Testis (tissue), 2 donors: Measurements from ENCODE around the gene TMEM178B.

Experiments used
- CTCF ChIP-seq, 3 experiments: fragments of 450-650 bp in 2 of 3; fragments of 200-600 bp in 1 of 3; sonication (generic) in 1 of 3; IDR thresholded peaks; one replicate each; pipeline ENCODE4 v1.5.1; 2016 to 2019; ENCODE audit warnings: antibody characterized with exemption in 3 of 3, mild to moderate bottlenecking in 2 of 3, moderate library complexity in 1 of 3
- POLR2A ChIP-seq: fragments of 450-650 bp; IDR thresholded peaks from one replicate; pipeline ENCODE4 v1.6.1; 2017; ENCODE audit warnings: antibody characterized with exemption, mild to moderate bottlenecking, moderate library complexity

- TF ChIP-seq CTCF (IDR thresholded peaks at IDR 0.05) (no peak), POLR2A (no peak)
These were observed 250.0 kb downstream of the TMEM178B start for GRCh38 chr7:141323826-141324225.
